ENCODE results near the gene KRT40. TPM values are rescaled to one million over a fixed set of nuclear protein-coding genes. Genes with fewer than 3 reads are reported as not detected.
A peak's percentile ranks its signal among the peaks of the same experiment; 100 is the strongest.

KRT40 gene
- total RNA-seq, 2 donors from 2014 or later = 1.6 TPM; not detected in 1

DNA sequence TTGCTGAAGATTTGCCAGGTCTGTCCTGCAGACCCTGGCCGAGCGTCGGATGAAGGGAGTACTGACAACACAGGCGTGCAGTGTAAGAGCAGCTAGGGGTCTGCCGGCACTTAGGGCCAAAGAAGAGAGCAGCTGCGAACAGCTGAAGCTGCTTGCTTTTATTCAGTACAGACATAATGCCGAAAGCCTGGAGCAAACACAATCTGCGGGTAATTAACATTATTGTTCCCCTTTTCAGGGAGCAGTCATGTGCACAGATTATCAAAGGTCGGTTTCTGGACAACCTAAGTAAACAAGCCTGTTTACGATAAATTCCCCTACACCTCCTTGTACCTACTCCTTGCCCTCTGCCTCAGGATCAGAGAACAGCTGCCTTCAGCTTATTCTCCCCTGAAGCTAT, 34.7 kb downstream of the KRT40 start:
- Histone ChIP-seq H3K4me1 (peaks cover 10% of the 10 kb centered on the region), H3K9me3 (no peaks in the 10 kb centered on the region), H3K27me3 (no peaks in the 10 kb centered on the region), H3K4me3 (no peak overlapping the region), H3K27ac (no peak overlapping the region), H3K36me3 (replicated peaks in 1 of 2; ENCODE audit: insufficient read depth in 1 of 2, low read depth in 2 of 2) (no peaks in the 10 kb centered on the region)
- TF ChIP-seq, protein P1, sequence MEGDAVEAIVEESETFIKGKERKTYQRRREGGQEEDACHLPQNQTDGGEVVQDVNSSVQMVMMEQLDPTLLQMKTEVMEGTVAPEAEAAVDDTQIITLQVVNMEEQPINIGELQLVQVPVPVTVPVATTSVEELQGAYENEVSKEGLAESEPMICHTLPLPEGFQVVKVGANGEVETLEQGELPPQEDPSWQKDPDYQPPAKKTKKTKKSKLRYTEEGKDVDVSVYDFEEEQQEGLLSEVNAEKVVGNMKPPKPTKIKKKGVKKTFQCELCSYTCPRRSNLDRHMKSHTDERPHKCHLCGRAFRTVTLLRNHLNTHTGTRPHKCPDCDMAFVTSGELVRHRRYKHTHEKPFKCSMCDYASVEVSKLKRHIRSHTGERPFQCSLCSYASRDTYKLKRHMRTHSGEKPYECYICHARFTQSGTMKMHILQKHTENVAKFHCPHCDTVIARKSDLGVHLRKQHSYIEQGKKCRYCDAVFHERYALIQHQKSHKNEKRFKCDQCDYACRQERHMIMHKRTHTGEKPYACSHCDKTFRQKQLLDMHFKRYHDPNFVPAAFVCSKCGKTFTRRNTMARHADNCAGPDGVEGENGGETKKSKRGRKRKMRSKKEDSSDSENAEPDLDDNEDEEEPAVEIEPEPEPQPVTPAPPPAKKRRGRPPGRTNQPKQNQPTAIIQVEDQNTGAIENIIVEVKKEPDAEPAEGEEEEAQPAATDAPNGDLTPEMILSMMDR (IDR thresholded peaks at IDR 0.05) = no peak
- no peak for TF ChIP-seq POLR2A (IDR thresholded peaks at IDR 0.05)
- intact Hi-C loops (cut with DNase I) = no loop called here
- 12 to 25% methylated on average over 10 of the region's 10 CpGs for WGBS, 2 donors
- DNase-seq (no peak), ATAC-seq (no peak)

DNA sequence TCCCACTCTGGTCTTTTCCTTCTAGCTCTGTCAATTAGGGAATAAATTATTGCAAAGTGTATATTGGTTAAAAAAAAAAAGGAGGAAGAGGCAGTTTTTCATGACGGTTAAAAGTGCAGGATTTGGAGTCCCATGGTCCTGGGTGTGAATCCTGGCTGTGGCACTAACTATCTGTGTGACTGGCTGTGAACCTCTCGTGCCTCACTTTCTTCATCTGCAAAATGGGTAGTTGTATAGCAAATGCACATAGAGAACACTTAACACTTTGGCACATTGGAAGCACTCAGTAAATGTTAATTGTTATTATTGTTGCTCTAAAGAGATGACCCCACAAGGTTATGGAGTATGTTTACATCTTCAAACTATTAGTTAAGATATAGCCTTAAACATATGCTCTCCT, 36.2 kb downstream of the KRT40 start:
- no peaks in the 10 kb centered on the region for H3K9me3 ChIP-seq
- WGBS, 2 donors = 48 to 49% methylated on average over 2 of the region's 2 CpGs
- no peak for TF ChIP-seq POLR2A (IDR thresholded peaks at IDR 0.05)
- TF ChIP-seq, protein P1 (IDR thresholded peaks at IDR 0.05) = no peak

GRCh38 chr17:40945414-40945813, 38.7 kb downstream of the KRT40 start:
- intact Hi-C loops (cut with DNase I) = no loop called here
- TF ChIP-seq, protein P1 (IDR thresholded peaks at IDR 0.05) = no peak
- TF ChIP-seq POLR2A (IDR thresholded peaks at IDR 0.05) = no peak
- H3K36me3 ChIP-seq (replicated peaks in 1 of 2; ENCODE audit: insufficient read depth in 1 of 2, low read depth in 2 of 2) = no peaks in the 10 kb centered on the region

More for the DNA sequence above, 36.2 kb downstream of the KRT40 start:
- ATAC-seq (no peak), DNase-seq (no peak)
- H3K4me3 ChIP-seq = no peak overlapping the region
- H3K27ac ChIP-seq = no peak overlapping the region
- peaks cover 4% of the 10 kb centered on the region for H3K4me1 ChIP-seq
- no peaks in the 10 kb centered on the region for H3K36me3 ChIP-seq (replicated peaks in 1 of 2; ENCODE audit: insufficient read depth in 1 of 2, low read depth in 2 of 2)
- no peaks in the 10 kb centered on the region for H3K27me3 ChIP-seq
- intact Hi-C loops (cut with DNase I) = no loop called here

DNA sequence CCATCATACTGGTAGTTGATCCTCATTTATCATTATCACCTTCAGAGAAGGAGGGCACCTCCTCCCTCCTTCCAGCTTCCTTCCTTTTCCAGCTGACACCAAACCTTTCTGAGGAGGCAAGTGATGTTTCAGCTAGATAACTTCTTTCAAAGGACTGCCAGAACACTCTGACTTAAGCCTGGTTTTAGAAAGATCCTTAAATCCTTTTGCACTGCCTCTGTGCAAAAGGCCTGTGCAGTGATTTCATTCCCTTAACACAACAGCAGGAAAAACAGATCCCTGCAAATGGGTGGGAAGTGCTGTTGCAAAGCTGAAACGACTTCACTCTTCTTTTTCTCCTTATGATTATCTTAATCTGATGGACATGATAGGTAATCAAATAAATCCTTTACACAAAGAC, 39.6 kb downstream of the KRT40 start:
- DNase-seq = no peak
- no peak overlapping the region for H3K27ac ChIP-seq
- H3K4me1 ChIP-seq = peaks cover 3% of the 10 kb centered on the region
- intact Hi-C loops (cut with DNase I) = no loop called here
- H3K9me3 ChIP-seq = no peaks in the 10 kb centered on the region
- TF ChIP-seq, protein P1 (IDR thresholded peaks at IDR 0.05) = no peak
- no peak for TF ChIP-seq POLR2A (IDR thresholded peaks at IDR 0.05)
- H3K4me3 ChIP-seq = no peak overlapping the region
- WGBS, 2 donors = 7 to 32% methylated on average over 1 of the region's 1 CpG
- no peaks in the 10 kb centered on the region for H3K36me3 ChIP-seq (replicated peaks in 1 of 2; ENCODE audit: insufficient read depth in 1 of 2, low read depth in 2 of 2)
- no peak for ATAC-seq
- no peaks in the 10 kb centered on the region for H3K27me3 ChIP-seq

More at GRCh38 chr17:40945414-40945813, 38.7 kb downstream of the KRT40 start:
- Histone ChIP-seq H3K4me1 (peaks cover 3% of the 10 kb centered on the region), H3K27me3 (no peaks in the 10 kb centered on the region), H3K4me3 (no peak overlapping the region), H3K27ac (no peak overlapping the region), H3K9me3 (no peaks in the 10 kb centered on the region)
- DNase-seq = no peak
- ATAC-seq = peak; percentile 33
- WGBS, 2 donors = 33 to 45% methylated on average over 6 of the region's 6 CpGs

DNA sequence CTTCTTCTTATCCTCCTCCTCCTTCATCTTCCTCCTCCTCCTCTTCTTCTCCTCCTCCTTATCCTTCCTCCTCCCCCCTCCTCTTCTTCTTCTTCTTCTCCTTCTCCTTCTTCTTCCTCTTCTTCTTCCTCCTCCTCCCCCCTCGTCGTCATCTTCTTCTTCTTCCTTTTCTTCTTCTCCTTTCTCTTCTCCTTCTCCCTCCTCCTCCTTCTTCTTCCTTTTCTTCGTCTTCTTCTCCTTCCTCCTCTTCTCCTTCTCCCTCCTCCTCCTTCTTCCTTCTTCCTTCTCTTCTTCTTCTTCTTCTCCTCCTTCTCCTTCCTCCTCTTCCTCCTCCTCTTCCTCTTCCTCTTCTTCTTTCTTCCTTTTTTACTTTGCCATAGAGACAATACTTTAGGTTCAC, 41.6 kb downstream of the KRT40 start:
- DNase-seq = no peak
- ATAC-seq = no peak
- no peak overlapping the region for H3K27ac ChIP-seq
- no peaks in the 10 kb centered on the region for H3K27me3 ChIP-seq
- WGBS, 2 donors = 62 to 71% methylated on average over 3 of the region's 3 CpGs
- TF ChIP-seq, protein P1 (IDR thresholded peaks at IDR 0.05) = no peak
- TF ChIP-seq POLR2A (IDR thresholded peaks at IDR 0.05) = no peak
- intact Hi-C loops (cut with DNase I) = no loop called here
- H3K4me3 ChIP-seq = no peak overlapping the region
- H3K4me1 ChIP-seq = peaks cover 10% of the 10 kb centered on the region
- H3K9me3 ChIP-seq = no peaks in the 10 kb centered on the region
- H3K36me3 ChIP-seq (replicated peaks in 1 of 2; ENCODE audit: insufficient read depth in 1 of 2, low read depth in 2 of 2) = no peaks in the 10 kb centered on the region
